Body of pancreas (tissue), 4 donors: ENCODE results near the gene IKZF4. TPM values are rescaled to one million over a fixed set of nuclear protein-coding genes. Genes with fewer than 3 reads are reported as not detected.
A peak's percentile ranks its signal among the peaks of the same experiment; 100 is the strongest.
"Not testable (repeated sequence)": the region's sequence is repeated elsewhere in the genome, so short reads cannot be mapped to it uniquely, and the experiment has no call there.

ENCODE experiments used
- ATAC-seq: fragments of 150-250 bp; one replicate; pipeline ENCODE4 v1.9.1; 2016
- DNase-seq, 4 donors: peaks; one replicate each; pipeline ENCODE4 v3.0.0-alpha.2; 2019
- H3K27ac ChIP-seq, 4 donors: fragments of 200-600 bp; sonication (generic); 1 replicate in 3 of 4; 2 replicates in 1 of 4; pipeline versions ENCODE4 v1.5.1 to v1.6.1; 2016 to 2019; ENCODE audit warnings: mild to moderate bottlenecking in 1 of 4, mixed read lengths in 1 of 4, moderate library complexity in 1 of 4
- H3K27me3 ChIP-seq, 2 donors: fragments of 200-600 bp; sonication (generic); one replicate each; pipeline ENCODE4 v1.6.0; 2016; ENCODE audit warnings: mild to moderate bottlenecking in 1 of 2
- H3K36me3 ChIP-seq, 2 donors: fragments of 200-600 bp; sonication (generic); replicated peaks in 1 of 2; 2 replicates each; pipeline ENCODE4 v1.5.1; 2016; ENCODE audit warnings: low read depth in 2 of 2; ENCODE audit not compliant: insufficient read depth in 1 of 2
- H3K4me1 ChIP-seq: fragments of 200-600 bp; sonication (generic); one replicate; pipeline ENCODE4 v1.6.0; 2016
- H3K4me3 ChIP-seq, 2 donors: fragments of 200-600 bp; sonication (generic); 1 replicate in 1 of 2; 2 replicates in 1 of 2; pipeline ENCODE4 v1.5.1; 2016 to 2019
- H3K9me3 ChIP-seq, 3 donors: fragments of 200-600 bp; sonication (generic); 1 replicate in 2 of 3; 2 replicates in 1 of 3; pipeline ENCODE4 v1.5.1; 2016
- CTCF ChIP-seq, 7 experiments: fragments of 450-650 bp in 4 of 7; fragments of 200-600 bp in 3 of 7; sonication (generic) in 3 of 7; IDR thresholded peaks; one replicate each; pipeline ENCODE4 v1.5.1; 2016 to 2019; ENCODE audit warnings: antibody characterized with exemption in 7 of 7
- POLR2A ChIP-seq, 3 donors: fragments of 450-650 bp; IDR thresholded peaks; one replicate each; pipeline ENCODE4 v1.6.1; 2016; ENCODE audit warnings: antibody characterized with exemption in 3 of 3, mild to moderate bottlenecking in 2 of 3
- WGBS, 2 donors: methylation state at CpG; one replicate each; pipeline ENCODE4 v1.1.5; 2017; 5-methylcytosine and 5-hydroxymethylcytosine counted together
- intact Hi-C: fragments of 100-400 bp; cut with DNase I; formaldehyde crosslinking; loops from one replicate; pipeline ENCODE4 v1.15.1; 2023
- total RNA-seq, 2 donors: library from RNA; depleted of rRNA; stranded (reverse); fragments of >200 nt; gene quantifications; one replicate each; pipeline ENCODE4 v1.1.0, GENCODE V29; 2016

IKZF4 gene
- total RNA-seq, 2 donors from 2014 or later, result 2.6 to 7.6 TPM

DNA sequence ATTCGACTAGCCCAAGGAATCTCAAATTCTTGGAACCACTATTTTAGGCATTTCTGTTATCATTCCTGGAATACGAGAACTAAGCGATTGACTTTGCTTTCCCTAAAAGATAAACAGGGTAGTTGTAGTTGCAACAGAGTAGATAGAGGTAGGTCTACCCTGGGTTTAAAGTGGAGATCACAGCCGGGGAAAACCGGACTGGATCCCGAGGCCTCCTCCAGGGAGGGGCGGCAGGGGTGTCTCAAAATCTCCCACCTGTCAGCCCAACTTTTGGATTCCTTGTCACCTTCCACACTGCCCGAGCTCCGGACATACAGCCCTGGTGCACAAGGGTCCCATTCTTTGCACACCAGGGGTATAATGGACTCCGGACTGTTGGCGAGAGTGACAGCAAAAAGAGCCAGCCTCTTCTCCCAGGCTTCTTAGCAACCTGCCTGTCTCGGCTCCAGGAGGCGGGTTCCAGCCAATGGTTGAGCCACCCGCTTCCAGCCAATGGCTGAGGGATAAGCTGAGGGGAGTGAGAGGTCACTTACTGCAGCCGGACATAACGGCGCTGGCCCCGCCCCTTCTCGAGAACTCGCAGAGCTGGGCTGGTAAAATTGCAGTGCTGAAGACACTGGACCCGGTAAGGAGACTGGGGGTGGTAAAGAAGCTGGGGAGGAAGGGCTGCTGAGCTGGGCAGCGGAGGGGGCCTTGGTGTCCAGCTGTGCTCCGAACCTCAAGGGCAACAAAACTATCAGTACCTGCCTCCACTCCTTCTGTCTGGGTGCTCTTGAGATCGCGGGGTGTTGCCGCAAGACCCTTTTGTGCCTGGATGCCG, 23.9 kb upstream of the IKZF4 start, which contains the start of gene SUOX:
Gene SUOX, plus strand, starts transcription at position 562 of the 820 bp plus-strand sequence. CDS start 4,946 bp downstream, outside the sequence.
- 1 to 2% methylated on average over 18 to 27 of the region's 27 CpGs for WGBS, 2 donors
- H3K4me3 ChIP-seq, result peak within 1 kb of the TSS; percentile 23 to 73
- peak within 1 kb of the TSS; percentile 77 to 93 (median 78) for H3K27ac ChIP-seq
- no peaks in the 10 kb centered on the region for H3K9me3 ChIP-seq
- TF ChIP-seq CTCF (IDR thresholded peaks at IDR 0.05), result peak in 1 of 7 experiments; percentile 11
- peak; percentile 31 to 83 (median 81) for TF ChIP-seq POLR2A (IDR thresholded peaks at IDR 0.05)
- peak; percentile 100 for ATAC-seq
- no peaks in the 10 kb centered on the region for H3K27me3 ChIP-seq
- H3K36me3 ChIP-seq, result peaks cover 8 to 9% of the 10 kb centered on the region in 2 donors
- H3K4me1 ChIP-seq, result peaks cover 22% of the 10 kb centered on the region
- intact Hi-C loops, result no loop called here
- DNase-seq, result peak; percentile 97 to 99 (median 98)

- intact Hi-C loops, result no loop called here
- DNase-seq (peak; percentile 25 to 33 (median 32)), ATAC-seq (peak; percentile 11)
- H3K9me3 ChIP-seq, result no peaks in the 10 kb centered on the region
- H3K27me3 ChIP-seq, result no peaks in the 10 kb centered on the region
- H3K36me3 ChIP-seq, result peaks cover 2 to 4% of the 10 kb centered on the region in 2 donors
- peak overlapping the region; percentile 77 to 93 (median 78) for H3K27ac ChIP-seq
- peaks cover 24% of the 10 kb centered on the region for H3K4me1 ChIP-seq
- WGBS, 2 donors, result 0% methylated on average over 3 to 5 of the region's 5 CpGs
- H3K4me3 ChIP-seq, result peak overlapping the region; percentile 23 to 73
- TF ChIP-seq POLR2A (IDR thresholded peaks at IDR 0.05), result no peak
- no peak for TF ChIP-seq CTCF (IDR thresholded peaks at IDR 0.05)
These were observed 23.3 kb upstream of the IKZF4 start for GRCh38 chr12:55997535-55997859.

DNA sequence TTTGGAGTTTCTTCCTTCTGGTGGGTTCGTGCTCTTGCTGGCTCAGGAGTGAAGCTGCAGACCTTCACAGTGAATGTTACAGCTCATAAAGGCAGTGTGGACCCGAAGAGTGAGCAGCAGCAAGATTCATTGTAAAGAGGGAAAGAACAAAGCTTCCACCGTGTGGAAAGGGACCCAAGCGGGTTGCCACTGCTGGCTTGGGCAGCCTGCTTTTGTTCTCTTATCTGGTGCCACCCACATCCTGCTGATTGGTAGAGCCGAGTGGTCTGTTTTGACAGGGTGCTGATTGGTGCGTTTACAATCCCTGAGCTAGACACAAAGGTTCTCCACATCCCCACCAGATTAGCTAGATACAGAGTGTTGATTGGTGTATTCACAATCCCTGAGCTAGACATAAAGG, 21.3 kb upstream of the IKZF4 start:
- H3K4me3 ChIP-seq, intact Hi-C loops, ATAC-seq, H3K27ac ChIP-seq, H3K36me3 ChIP-seq, H3K27me3 ChIP-seq, DNase-seq, H3K9me3 ChIP-seq: not testable (repeated sequence)
- WGBS, 2 donors, result 61 to 65% methylated on average over 6 of the region's 6 CpGs
- H3K4me1 ChIP-seq, result peaks cover 24% of the 10 kb centered on the region

DNA sequence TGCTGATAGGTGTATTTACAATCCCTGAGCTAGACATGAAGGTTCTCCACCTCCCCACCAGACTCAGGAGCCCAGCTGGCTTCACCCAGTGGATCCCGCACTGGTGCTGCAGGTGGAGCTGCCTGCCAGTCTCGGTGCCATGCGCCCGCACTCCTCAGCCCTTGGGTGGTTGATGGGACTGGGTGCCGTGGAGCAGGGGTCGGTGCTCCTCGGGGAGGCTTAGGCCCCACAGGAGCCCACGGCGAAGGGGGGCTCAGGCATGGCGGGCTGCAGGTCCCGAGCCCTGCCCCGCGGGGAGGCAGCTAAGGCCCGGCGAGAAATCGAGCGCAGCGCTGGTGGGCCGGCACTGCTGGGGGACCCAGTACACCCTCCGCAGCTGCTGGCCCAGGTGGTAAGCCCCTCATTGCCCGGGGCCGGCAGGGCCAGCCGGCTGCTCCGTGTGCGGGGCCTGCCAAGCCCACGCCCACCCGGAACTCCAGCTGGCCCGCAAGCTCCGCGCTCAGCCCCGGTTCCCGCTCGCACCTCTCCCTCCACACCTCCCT, 20.8 kb upstream of the IKZF4 start:
- intact Hi-C loops, result not testable (repeated sequence)
- WGBS, 2 donors, result 94 to 100% methylated on average over 7 to 32 of the region's 33 CpGs

GRCh38 chr12:56001487-56002100, 19.2 kb upstream of the IKZF4 start:
- no peak for DNase-seq
- intact Hi-C loops, result no loop called here
- no peak for ATAC-seq
- 54% methylated on average over 7 of the region's 7 CpGs for WGBS, 2 donors
- no peaks in the 10 kb centered on the region for H3K9me3 ChIP-seq
- H3K27me3 ChIP-seq, result no peaks in the 10 kb centered on the region
- TF ChIP-seq CTCF (IDR thresholded peaks at IDR 0.05), result no peak
- TF ChIP-seq POLR2A (IDR thresholded peaks at IDR 0.05), result no peak
- no peak overlapping the region for H3K4me3 ChIP-seq
- H3K4me1 ChIP-seq, result peaks cover 24% of the 10 kb centered on the region
- H3K27ac ChIP-seq, result peak overlapping the region in 1 of 4 donors; percentile 62
- H3K36me3 ChIP-seq, result peaks cover 0 to 2% of the 10 kb centered on the region in 2 donors

More for the DNA sequence above, 20.8 kb upstream of the IKZF4 start:
- H3K4me3 ChIP-seq, DNase-seq, H3K9me3 ChIP-seq, H3K27me3 ChIP-seq, ATAC-seq, H3K36me3 ChIP-seq, H3K27ac ChIP-seq: not testable (repeated sequence)
- H3K4me1 ChIP-seq, result peaks cover 24% of the 10 kb centered on the region

DNA sequence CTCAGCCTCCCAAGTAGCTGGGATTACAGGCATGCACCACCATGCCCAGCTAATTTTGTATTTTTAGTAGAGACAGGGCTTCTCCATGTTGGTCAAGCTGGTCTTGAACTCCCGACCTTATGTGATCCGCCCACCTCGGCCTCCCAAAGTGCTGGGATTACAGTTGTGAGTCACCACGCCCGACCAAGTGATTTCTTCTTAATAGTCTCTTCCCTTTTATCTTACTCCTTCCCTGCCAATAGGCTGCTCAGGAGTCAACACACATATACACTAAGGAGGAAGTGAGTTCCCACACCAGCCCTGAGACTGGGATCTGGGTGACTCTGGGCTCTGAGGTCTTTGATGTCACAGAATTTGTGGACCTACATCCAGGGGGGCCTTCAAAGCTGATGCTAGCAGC, 17.5 kb upstream of the IKZF4 start:
- H3K9me3 ChIP-seq, H3K4me3 ChIP-seq, H3K27me3 ChIP-seq, intact Hi-C loops, H3K36me3 ChIP-seq, H3K27ac ChIP-seq, DNase-seq, ATAC-seq: not testable (repeated sequence)
- WGBS, 2 donors, result 88 to 90% methylated on average over 5 of the region's 5 CpGs
- peaks cover 20% of the 10 kb centered on the region for H3K4me1 ChIP-seq
